HG02840 (cell line): ENCODE measurements around the gene SLC20A1.
"Not testable (repeated sequence)": the region's sequence is repeated elsewhere in the genome, so short reads cannot be mapped to it uniquely, and the experiment has no call there.

Experiments
- ATAC-seq: cut with Tn5 transposase; IDR thresholded peaks from one replicate; pipeline ENCODE4 v1.9.1; 2021; ENCODE audit warnings: mild to moderate bottlenecking, moderate library complexity, moderate number of reproducible peaks; ENCODE audit not compliant: unreplicated experiment, low FRiP score

Gene SLC20A1

GRCh38 chr2:112703684-112704083 is 57.9 kb downstream of the SLC20A1 start:
- ATAC-seq = no peak

GRCh38 chr2:112705575-112705974 is 59.8 kb downstream of the SLC20A1 start:
- no peak for ATAC-seq

- no peak for ATAC-seq
Measured at GRCh38 chr2:112706170-112706664, 60.5 kb downstream of the SLC20A1 start.

GRCh38 chr2:112706947-112707346 is 61.2 kb downstream of the SLC20A1 start:
- ATAC-seq = not testable (repeated sequence)

GRCh38 chr2:112708968-112709367 is 63.2 kb downstream of the SLC20A1 start:
- ATAC-seq = no peak

- no peak for ATAC-seq
Measured at GRCh38 chr2:112709703-112710102, 64.0 kb downstream of the SLC20A1 start.

- no peak for ATAC-seq
Measured at GRCh38 chr2:112710956-112711750, 65.4 kb downstream of the SLC20A1 start.

- no peak for ATAC-seq
Measured at GRCh38 chr2:112712465-112712864, 66.7 kb downstream of the SLC20A1 start.

GRCh38 chr2:112712903-112713584 is 67.3 kb downstream of the SLC20A1 start:
- no peak for ATAC-seq
